Lung (tissue), 12 donors: ENCODE results near the gene PRXL2A. TPM values are rescaled to one million over a fixed set of nuclear protein-coding genes. Genes with fewer than 3 reads are reported as not detected.

Experiments
- ATAC-seq: fragments of 200-7000 bp; cut with Tn5 transposase; one replicate; pipeline ENCODE4 v1.9.1; 2020; ENCODE audit warnings: moderate number of reproducible peaks; ENCODE audit not compliant: insufficient read depth, low FRiP score
- DNase-seq, 3 donors: peaks; one replicate each; pipeline ENCODE4 v3.0.0-alpha.2; 2013 to 2017
- H3K27ac ChIP-seq, 2 donors: one replicate each; pipeline ENCODE4 v1.5.1; 2013; ENCODE audit warnings: mild to moderate bottlenecking in 2 of 2, moderate library complexity in 2 of 2, control low read depth in 1 of 2, inconsistent platforms in 1 of 2, low read depth in 1 of 2, low read length in 1 of 2
- H3K27me3 ChIP-seq, 3 donors: one replicate each; pipeline ENCODE4 v1.5.1; 2013; ENCODE audit warnings: low read length in 2 of 3; ENCODE audit not compliant: control insufficient read depth in 3 of 3, insufficient read depth in 3 of 3
- H3K36me3 ChIP-seq, 4 donors: one replicate each; pipeline ENCODE4 v1.5.1; 2013; ENCODE audit warnings: low read length in 4 of 4, mild to moderate bottlenecking in 1 of 4, moderate library complexity in 1 of 4; ENCODE audit not compliant: control insufficient read depth in 4 of 4, insufficient read depth in 4 of 4
- H3K4me1 ChIP-seq, 5 donors: one replicate each; pipeline ENCODE4 v1.5.1; 2013; ENCODE audit warnings: low read length in 5 of 5, mild to moderate bottlenecking in 2 of 5, moderate library complexity in 1 of 5; ENCODE audit not compliant: control insufficient read depth in 5 of 5, insufficient read depth in 5 of 5
- H3K4me3 ChIP-seq: one replicate; pipeline ENCODE4 v1.5.1; 2013; ENCODE audit warnings: mild to moderate bottlenecking, control low read depth, moderate library complexity
- H3K9ac ChIP-seq, 2 donors: one replicate each; pipeline ENCODE4 v1.5.1; 2013; ENCODE audit warnings: low read length in 2 of 2, control low read depth in 1 of 2; ENCODE audit not compliant: insufficient read depth in 1 of 2
- H3K9me3 ChIP-seq, 4 donors: one replicate each; pipeline ENCODE4 v1.5.1; 2013; ENCODE audit warnings: low read length in 3 of 4, mild to moderate bottlenecking in 1 of 4, moderate library complexity in 1 of 4; ENCODE audit not compliant: control insufficient read depth in 4 of 4, insufficient read depth in 3 of 4
- CTCF ChIP-seq: IDR thresholded peaks from 2 replicates; pipeline ENCODE4 v1.5.1; 2012; ENCODE audit warnings: mild to moderate bottlenecking; ENCODE audit errors: control extremely low read depth, extremely low read depth
- WGBS, 2 donors: extraction: QIAGEN DNeasy Blood & Tissue Kit; methylation state at CpG; one replicate each; pipeline ENCODE4 v1.1.7; 2013; 5-methylcytosine and 5-hydroxymethylcytosine counted together
- polyA plus RNA-seq, 2 donors: library from polyadenylated mRNA; stranded (reverse); fragments of 200-250 nt; gene quantifications; one replicate each; pipeline ENCODE4 v1.2.1, GENCODE V29; 2013
- total RNA-seq, 2 donors: library from RNA; depleted of rRNA in 1 of 2; stranded (reverse); fragments of >200 nt in 1 of 2; gene quantifications; one replicate each; pipeline ENCODE4 v1.2.1, GENCODE V29; 2014 to 2021
- donor health status: control.
- donor health status: control.
- donor health status: Bipolar disorder and iron deficiency.
- donor health status: healthy.
- donor health status: DM: yes; HTN: yes; CAD: no.

Gene PRXL2A
- total and polyA plus RNA-seq, 4 donors = 18.2 to 59.5 (median 37.0) TPM

GRCh38 chr10:80459047-80459865, 50.9 kb downstream of the PRXL2A start:
- ATAC-seq (peak; percentile 48), DNase-seq (peak in 1 of 3 donors; percentile 42)
- Histone ChIP-seq H3K36me3 (peaks cover 0 to 4% (median 0%) of the 10 kb centered on the region in 4 donors), H3K4me1 (peaks cover 27 to 76% (median 48%) of the 10 kb centered on the region in 5 donors), H3K9me3 (no peaks in the 10 kb centered on the region), H3K4me3 (peak overlapping the region; percentile 37), H3K27ac (peak overlapping the region; percentile 47 to 96), H3K27me3 (no peaks in the 10 kb centered on the region), H3K9ac (peak overlapping the region in 1 of 2 donors; percentile 0)
- 20 to 35% methylated on average over 9 of the region's 9 CpGs for WGBS, 2 donors
- no peak for TF ChIP-seq CTCF

DNA sequence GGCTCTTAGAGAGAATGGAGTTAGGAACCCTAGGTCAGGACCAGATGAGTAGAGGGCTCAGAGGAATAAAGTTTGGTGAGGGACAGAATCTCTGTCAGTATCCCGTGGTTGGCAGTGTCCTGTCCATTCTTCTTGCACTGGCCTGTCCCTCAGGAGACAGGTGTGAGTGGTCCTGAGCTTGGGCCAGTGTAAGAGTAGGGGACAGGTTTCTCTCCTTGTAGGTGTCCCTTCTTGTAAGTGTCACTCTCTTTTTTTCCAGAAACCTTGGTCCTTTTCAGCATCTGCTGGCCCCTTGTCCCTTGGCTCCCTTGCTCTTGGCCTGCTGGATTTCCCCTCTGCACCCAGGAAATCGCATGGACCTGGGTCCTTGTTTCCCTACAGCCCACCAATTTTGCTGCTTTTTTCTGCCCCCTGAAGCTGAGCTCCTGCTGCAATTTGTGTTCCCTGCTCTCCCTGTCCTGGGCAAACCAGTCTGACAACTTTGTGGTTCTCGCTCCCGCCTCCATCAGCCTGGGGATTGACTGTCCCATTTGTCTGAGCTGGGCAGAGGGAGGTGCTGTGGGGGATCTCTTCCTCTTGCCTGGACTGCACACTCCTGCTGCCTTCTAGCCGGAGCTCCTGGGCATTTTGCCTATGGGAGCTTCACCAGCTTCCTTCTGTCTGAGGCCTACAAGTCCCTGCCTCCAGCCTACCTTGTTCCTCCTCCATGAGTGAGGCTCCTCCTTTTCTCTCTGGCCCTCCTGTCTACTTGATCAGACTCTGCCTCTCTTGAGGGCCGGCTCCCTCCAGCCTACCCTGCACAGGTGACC, 52.3 kb downstream of the PRXL2A start:
- Histone ChIP-seq H3K27me3 (no peaks in the 10 kb centered on the region), H3K4me3 (no peak overlapping the region), H3K9ac (no peak overlapping the region), H3K9me3 (no peaks in the 10 kb centered on the region), H3K27ac (peak overlapping the region; percentile 54 to 96), H3K36me3 (peaks cover 0 to 4% (median 0%) of the 10 kb centered on the region in 4 donors), H3K4me1 (peaks cover 35 to 85% (median 58%) of the 10 kb centered on the region in 5 donors)
- WGBS, 2 donors = 25 to 32% methylated on average over 6 of the region's 6 CpGs
- DNase-seq (peak; percentile 78 to 89 (median 84)), ATAC-seq (peak; percentile 68)
- TF ChIP-seq CTCF = no peak

- Histone ChIP-seq H3K9me3 (no peaks in the 10 kb centered on the region), H3K4me1 (peaks cover 29 to 79% (median 55%) of the 10 kb centered on the region in 5 donors), H3K36me3 (peaks cover 0 to 4% (median 0%) of the 10 kb centered on the region in 4 donors), H3K9ac (no peak overlapping the region), H3K27ac (peak overlapping the region; percentile 68 to 96), H3K4me3 (no peak overlapping the region), H3K27me3 (no peaks in the 10 kb centered on the region)
- WGBS, 2 donors = 42 to 44% methylated on average over 8 of the region's 8 CpGs
- ATAC-seq (peak; percentile 0), DNase-seq (no peak)
- TF ChIP-seq CTCF = no peak
Measured at GRCh38 chr10:80461208-80462183, 53.1 kb downstream of the PRXL2A start.
